GM21360 (cell line): ENCODE measurements around the gene ABLIM1.

Source experiments
- ATAC-seq: cut with Tn5 transposase; IDR thresholded peaks from one replicate; pipeline ENCODE4 v1.9.1; 2021; ENCODE audit warnings: mild to moderate bottlenecking, moderate library complexity; ENCODE audit not compliant: unreplicated experiment

ABLIM1 gene

DNA sequence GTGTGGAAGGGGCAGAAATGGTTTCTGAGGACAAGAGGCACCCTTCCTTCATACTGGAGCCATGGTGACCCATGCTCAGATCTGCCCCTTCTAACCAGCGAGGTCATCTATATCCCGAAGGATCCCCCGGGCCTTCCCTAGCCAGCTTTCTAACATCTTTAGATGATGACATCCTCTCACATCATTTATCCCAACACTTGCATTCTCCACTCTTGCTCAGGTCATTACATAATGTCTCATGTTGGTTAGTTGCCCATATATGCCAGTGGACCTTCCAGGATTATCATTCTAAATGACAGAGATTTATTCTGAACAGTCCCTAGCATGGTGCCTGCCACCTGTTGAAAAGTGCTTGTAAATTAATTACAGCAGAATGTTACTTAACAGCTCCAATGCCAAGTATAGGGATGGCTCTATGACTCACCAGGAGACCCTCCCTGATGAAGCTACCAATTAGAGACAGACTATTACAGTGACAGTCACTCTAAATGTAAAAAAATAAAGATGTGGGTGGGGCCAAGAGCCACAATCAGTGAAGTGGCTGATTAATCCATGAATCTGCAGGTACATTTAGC lies 22.6 kb upstream of the ABLIM1 start:
- ATAC-seq, result no peak

DNA sequence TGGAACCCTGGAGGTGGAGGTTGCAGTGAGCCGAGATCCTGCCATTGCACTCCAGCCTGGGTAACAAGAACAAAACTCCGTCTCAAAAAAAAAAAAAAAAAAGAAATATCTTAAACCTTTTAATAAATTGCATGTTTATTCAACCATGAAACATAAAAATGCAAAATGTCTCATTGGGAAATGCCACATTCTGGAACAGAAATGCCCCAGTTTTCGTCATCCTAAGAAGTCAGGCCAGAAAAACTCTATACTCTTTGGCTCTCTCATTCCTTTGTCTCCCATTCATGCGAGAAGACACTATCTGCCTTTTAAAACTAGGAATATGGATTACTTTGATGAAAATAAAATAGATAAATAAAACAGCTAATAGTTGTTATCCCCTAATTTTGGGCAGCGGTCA lies 21.5 kb upstream of the ABLIM1 start:
- ATAC-seq, result no peak

DNA sequence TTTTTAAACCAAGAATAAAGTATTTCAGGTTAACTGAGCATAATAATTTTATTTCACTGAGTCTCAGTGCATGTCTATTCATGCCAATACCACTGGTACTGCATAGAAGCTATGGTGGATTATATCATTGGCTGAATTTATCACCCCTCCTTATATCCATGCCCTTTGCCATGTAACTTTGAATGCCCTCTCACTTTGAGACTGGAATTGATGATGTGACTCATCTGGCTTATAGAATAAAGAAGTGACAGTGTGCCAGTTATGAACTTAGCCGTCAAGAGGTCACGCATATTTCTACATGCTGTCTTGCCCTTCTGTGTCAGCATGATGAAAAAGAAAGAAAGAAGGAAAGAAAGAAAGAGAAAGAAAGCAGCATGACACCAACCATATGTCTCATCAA lies 20.7 kb upstream of the ABLIM1 start:
- ATAC-seq, result no peak

DNA sequence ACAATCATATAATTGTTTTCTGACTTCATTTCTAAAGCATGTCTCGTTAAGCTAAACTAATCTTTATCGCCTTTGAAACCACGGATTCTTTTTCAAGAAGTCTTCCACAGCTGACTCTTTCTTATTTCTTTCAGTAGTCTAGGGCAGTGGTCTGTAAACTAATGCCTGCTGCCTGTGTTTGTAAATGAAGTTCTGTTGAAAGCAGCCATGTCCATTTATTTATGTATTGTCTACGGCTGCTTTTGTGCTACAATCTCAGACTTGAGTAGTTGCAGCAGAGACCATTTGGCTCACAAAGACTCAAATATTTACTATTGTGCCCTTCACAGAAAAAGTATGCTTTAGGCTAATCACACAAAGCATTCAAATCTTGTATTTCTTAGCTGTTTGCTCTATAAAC lies 20.3 kb upstream of the ABLIM1 start:
- ATAC-seq, result no peak

DNA sequence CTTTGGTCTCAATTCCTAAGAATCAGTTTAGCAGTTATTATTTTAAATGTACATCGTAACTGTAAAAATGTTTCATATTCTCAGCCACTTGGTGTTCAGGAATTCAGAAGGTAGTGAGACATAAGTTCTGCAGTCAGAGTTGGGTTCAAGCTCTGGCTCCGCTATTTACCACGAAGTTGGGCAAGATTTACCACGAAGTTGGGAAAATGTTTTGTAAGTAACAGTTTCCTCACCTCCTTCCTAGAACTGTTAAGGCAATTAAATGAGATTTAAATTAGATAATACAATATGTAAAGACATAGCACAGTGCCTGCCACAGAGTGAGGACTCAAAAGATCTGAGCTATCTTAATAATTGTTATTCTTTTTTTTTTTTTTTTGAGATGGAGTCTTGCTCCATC lies 16.3 kb upstream of the ABLIM1 start:
- no peak for ATAC-seq

DNA sequence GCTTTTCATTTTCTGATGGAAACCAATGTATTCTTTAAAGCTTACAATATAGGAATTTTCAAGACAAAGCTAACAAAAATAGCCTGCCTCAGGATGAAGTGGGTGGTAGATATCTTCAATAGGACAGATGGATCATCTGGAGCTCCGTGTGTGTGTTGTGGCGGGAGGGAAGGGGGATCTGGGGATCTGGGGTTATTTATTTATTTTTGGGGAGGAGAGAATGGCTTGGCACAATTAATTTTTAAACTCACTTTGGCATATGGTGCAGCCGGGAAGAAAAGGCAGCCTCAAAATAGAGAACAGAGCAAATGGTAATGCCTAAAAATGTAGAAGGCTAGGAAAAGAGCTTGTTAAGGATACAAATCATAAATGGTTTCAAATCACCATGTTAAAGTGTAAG lies 11.6 kb upstream of the ABLIM1 start:
- ATAC-seq, result no peak

DNA sequence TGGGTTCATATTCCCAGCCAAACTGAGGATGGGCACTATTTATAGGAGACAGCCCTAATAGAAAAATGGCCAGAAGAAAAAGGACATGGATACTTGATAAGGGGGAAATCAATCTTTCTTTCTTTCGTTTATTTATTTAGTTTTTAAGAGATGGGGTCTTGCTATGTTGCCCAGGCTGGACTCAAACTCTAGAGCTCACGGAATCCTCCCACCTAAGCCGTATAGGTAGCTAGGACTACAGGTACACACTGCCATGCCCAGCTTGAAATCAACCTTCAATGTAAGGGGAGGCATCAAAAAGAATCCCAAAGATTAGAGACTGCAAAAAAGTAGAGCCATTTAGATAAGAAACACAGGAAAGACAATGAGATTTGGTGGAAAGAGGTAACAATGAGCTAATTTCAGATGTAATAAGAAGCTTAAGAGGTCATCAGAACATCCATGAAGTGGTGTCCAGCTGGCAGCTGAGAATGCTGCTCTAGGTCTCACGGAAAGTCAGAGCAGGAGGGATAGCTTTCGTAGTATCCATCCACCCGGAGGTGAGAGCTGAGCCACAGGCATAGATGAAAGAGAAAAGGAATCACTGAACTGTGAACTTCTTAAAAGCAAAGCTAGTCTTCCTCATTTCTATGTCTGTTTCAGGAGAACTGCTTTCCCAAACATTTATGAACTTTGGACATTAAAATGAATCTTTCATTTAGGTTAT lies 10.5 kb upstream of the ABLIM1 start:
- ATAC-seq, result no peak

DNA sequence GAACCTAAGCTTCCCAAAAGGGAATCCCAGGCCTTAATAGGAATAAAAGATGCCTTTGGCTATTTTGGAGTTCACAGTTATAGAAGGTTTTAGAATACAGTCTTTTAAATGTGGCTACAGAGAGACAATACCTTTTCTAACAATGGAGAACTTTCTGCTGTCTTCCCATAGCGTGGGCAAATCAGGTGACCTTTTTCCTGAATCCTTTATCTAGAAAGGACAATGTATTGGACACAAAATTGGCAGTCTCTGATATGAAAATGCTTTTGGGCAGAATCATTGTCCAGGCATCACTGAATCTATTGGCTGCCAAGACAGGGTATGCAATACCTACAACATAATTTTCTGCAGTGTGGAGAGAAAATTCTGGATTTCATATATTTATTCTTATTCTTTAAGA lies 7.8 kb upstream of the ABLIM1 start:
- no peak for ATAC-seq

DNA sequence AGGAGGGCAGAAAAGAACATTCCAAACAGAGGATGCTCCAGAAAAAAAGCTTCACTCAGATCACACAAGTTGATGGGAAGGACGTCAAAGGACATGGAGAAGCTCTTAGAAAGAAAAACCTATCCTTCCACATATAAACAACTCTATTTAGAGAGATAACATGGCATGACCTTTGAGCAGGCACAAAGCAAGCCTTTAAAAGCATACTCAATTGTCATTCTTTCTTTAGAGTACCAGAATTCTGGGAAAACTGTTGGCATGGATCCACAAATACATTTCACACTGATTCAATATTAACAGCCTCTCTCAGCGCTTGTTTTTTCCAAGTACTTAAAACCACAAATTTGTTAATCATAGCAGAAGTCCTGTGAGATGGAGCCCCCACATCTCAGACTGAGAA lies 7.3 kb upstream of the ABLIM1 start:
- no peak for ATAC-seq

DNA sequence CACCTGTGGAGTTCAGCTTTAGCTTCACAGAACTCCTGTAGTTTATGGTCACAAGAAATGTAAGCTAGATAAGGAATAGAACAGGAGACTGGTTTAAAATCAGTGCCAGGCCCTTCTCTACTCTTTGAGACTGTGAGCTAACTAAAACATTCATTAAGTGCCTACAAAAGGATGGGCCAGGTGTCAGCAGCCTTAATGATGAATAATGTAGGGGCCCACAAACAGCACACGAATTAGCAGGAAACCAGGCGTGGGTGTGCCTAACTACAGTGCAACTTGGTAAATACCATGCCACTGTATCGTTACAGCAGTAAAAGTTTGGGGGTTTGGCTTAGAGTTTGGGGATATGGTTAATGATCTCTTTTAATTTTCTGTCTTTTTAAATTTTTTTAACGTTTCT lies 6.1 kb upstream of the ABLIM1 start:
- no peak for ATAC-seq

DNA sequence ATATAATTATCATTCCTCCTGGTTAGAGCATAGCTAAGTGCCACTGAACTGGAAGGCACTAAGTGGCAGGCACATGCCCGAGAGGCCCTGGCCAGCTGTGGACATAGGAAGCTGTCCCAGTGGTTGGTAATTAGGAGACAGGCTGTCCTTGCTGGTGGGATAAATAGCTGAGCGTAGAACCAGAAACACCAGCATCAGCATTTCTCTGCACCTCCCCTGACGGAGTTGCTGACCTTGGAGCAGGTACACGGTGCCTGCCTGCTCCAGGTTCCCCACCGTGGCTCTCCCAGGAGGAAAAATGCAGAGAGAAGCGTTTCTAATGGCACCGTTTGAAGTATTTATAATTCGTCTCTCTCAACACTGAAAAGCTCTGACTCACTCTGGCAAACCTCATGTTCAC lies 5.6 kb upstream of the ABLIM1 start:
- ATAC-seq, result no peak

DNA sequence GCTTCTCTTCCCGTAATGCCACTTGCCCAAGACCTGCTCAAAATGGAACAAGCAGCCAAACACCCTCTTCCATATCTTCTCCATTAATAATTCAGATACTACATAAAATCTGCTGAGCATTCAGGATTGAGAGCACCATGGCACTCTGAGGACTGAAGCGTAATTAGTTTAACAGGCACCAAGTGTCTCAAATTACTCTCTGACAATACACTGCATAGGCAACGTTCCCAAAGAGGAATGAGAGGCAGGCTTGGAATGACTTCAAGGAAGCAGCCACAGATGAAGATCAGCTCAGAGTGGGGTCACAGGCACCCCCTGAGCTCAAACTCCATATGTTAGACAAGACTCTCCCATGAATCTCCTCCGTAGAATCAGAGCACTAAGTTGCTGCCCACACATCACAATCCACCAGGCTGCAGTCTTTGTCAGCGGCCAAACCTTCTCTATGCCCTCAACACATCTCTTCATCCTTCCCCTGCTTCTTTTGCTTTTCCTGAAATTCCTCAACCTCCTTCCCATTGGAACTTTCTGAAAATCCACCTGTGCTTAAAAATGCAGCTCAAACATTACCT lies 4.7 kb upstream of the ABLIM1 start:
- no peak for ATAC-seq

DNA sequence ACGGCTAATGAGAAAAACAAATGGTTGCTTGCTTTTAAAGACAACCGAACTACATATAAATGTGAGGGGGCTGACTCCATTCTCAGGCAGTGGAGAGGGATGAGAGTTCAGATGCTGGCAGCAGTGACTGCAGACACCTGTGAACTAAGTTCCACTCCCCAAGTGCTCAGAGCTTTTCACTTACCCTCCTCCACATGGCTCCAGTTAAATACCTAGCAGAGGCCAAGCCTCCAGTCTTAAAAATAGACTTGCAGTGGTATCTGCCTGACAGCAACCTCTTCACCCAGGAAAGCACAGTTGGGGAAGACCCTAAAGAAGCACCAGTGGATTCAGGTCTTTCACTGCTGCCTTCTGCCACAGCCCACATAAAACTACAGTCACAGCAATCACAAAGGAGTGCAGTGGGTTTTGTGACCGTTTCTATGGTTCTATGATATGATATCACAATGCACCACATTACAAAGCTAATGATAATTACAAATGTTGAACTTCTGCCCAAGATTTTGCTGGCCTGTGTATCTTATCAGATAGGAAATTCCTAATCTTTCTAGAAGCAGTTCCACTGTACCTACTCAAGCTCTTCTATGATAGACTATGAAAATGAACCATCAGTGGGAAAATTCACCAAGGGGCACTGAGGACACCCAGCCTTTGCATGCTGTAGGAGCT lies 3.3 kb upstream of the ABLIM1 start:
- ATAC-seq, result no peak

DNA sequence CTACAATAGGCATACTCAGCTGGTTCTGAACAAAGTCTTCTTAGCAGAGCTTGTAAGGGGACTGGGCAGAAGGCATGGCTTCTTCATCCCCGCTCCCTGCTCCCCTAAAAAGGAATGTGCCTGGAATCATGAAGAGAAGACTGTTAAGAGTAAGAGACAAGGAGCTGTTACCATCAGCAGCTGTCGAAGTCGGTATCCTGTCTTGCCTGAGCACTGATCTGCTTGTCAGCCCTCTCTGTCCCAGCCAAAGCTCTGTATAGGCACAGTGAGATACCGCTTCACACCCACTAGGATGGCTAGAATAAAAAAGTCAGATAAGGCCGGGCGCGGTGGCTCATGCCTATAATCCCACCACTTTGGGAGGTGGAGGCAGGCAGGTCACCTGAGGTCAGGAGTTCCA lies 2.4 kb downstream of the ABLIM1 start:
- ATAC-seq, result no peak

DNA sequence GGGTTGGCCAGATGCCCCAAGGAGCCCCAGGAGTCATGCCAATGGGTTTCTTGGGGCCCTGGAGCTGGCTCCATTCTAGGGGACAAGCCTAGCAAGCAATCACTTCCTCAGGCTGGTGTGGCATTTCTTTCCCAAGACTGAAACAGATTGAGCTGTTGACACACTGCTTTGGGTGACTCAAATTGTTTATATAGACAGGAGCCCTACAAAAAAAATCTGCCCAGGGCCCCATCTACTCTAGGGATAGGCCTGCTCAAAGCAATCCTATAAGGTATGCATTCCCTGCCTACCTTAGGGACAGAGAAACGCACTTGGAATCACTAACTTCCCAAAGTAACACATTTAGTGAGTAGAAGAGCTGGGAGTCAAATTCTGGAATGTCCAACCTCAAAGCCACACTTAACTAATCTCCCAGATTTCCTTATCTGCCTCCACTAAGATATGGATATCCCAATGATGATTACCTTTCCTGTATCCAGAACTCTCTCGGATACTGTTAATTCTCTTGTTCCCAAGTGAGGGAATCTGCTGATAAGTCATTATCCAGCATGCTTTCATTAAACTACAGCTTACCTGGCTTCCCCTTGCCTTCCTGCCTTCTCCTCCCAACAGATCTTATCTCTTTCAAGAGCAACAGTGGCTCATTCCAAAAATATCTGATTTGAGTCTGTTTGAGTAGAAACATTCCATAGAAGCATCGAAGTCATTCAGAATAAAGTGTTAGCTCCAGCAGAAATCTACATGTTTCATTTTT lies 3.1 kb downstream of the ABLIM1 start:
- no peak for ATAC-seq

DNA sequence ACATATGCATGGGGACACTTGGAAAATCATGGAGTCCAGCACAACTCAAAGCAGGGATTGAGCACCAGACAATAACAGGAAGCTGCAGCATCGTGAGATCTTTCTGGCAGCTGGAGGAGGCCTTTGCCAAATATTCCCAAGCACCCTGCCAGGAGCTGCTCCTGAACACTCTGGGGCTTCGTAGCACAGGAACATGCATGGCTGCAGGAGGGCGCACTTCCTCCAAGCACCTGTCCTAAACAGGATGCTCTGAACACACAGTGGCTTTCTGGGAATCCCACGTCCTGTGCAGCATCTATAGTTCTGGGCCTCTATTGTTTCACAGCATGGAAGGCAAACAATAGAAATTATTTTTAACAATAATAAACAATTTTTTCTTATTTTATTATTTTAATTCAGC lies 4.1 kb downstream of the ABLIM1 start:
- no peak for ATAC-seq

DNA sequence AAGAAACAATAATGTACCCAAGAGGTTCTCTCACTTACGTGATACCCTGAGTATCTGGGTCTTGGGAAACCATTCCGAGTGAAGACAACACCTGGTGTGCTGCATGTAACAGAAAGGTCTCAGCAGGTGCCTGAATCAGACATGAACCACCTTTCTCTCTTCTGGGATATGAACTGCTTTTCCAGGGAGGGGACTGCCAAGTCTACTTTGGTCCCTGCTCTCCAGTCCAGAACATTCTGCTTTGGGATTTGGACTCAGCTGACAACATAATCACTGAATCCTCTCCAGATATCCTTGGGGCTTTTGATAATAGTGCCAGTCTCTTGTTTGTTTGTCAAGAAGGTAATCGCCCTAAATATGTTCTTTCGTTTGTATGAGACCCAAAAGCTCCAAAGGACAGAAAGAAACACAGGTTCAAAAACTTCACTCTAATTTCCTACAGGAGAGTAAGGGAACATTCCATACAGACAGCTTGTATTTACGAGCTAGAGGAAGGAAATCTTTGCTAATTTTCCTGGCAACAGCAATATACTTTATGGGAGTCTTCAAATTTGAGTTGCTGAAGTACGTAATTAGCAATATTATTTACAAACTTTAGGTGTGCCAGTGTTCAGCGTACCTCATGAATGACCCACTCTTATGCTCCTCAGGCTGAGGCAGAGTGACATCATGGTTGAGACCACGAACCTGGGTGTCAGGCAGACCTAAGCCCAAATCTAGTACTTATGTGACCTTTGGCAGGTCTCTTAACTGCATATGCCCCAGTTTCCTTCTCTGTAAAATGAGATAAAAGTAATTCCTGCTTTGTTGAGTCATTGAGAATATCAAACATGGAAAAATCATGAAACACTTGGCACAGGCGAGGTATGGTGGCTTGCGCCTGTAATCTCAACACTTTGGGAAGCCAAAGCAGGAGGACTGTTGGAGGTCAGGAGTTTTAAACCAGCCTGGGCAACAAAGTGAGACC lies 5.4 kb downstream of the ABLIM1 start:
- ATAC-seq, result no peak

DNA sequence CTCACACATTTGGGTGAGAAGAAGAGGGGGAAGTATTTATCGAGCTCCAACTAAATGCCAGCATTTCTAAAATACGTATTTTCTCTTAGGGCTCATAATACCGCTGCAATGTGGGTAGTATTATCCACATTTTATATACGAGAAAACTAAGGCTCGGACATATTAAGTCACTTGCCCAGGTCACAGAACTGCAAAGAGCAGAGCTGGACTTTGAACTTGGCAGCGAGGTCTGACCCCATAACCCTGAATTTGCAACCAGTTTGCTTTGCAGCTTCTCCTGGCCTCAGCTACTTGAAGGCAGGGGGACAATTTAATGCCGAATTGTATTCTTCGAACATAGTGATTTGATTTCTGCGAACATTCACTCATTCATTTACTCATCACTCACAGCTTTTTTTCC lies 7.2 kb downstream of the ABLIM1 start:
- no peak for ATAC-seq

DNA sequence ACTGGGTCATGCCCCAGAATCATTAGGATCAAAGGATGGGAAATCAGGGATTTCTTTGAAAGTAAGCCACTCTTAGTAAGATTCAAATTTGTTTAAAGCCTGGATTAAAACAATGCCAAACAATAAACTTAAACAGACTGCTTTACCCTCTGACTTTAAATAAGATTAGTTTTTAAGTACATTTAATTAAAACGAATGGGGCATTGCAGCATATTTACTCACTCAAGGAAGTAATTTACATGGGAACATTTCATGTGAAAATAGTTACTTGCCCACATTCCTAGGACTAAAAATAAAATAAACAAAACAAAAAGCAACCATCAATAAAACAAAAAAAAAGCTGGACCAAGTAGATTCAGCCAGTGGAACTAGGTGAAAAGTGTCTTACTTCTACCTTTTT lies 7.8 kb downstream of the ABLIM1 start:
- no peak for ATAC-seq

DNA sequence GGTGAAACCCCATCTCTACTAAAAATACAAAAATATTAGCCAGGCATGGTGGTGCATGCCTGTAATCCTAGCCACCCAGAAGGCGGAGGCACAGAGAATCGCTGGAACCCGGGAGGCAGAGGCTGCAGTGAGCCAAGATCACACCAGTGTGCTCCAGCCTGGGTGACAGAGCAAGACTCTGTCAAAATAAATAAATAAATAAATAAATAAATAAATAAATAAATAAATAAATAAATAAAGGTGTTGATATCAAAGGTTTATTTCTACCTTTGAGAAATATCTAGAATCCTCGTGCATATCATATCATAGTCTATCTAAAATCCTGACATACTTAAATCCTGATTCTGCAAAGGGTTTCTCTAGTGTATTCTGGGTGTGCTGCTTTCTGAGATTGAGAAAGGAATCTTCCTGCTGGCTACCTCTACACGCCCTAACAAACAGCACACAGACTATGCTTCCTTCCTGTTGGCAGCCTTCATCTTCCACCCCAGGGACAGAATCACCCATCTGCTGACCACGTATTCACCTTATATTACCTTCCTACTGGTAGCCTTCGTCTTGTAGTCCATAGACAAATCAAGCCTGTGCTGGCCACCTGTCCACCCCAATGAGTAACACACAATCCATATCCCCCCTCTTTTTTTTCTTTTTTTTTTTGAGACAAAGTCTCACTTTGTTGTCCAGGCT lies 8.7 kb downstream of the ABLIM1 start:
- no peak for ATAC-seq
